AG09319 (cell line): ENCODE results near the gene PHC1.

Source experiments
- DNase-seq: peaks from one replicate; pipeline ENCODE4 v3.0.0-alpha.2; 2010; ENCODE audit warnings: low read depth; ENCODE audit errors: extremely low read depth
- TF ChIP-seq, protein P1 (sequence below): IDR thresholded peaks from 2 replicates; pipeline ENCODE4 v1.5.1; 2011; ENCODE audit warnings: low read depth, mild to moderate bottlenecking, inconsistent platforms, low read length, moderate library complexity

Gene PHC1

DNA sequence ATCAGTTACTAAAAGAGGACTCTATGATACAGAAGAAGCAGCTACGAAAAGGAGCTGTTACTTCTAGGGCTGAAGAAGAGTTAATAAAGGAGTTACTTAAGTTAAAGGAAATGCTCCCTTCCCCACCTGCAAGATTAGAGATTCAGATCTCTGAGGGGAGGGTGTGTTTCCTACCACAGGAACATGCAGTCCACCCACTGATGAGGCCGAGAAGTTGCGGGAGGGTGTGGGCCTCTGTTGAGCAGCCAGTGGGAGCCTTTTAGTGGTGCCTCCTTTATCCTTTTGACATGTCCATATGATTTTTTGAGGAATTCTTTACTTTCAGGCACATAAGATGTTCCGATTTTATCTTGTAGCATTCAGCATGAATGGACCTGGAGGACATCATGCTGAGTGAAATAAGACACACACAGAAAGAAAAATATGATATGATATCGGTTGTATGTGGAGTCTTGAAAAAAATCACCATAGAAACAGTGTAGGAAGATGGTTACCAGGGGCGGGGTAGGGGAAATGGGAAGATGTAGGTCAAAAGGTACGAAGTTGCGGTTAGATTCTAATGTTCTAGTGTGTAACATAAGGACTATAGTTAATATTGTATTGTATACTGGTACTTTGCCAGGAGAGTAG lies 39.6 kb downstream of the PHC1 start:
- DNase-seq = no peak
- TF ChIP-seq, protein P1, sequence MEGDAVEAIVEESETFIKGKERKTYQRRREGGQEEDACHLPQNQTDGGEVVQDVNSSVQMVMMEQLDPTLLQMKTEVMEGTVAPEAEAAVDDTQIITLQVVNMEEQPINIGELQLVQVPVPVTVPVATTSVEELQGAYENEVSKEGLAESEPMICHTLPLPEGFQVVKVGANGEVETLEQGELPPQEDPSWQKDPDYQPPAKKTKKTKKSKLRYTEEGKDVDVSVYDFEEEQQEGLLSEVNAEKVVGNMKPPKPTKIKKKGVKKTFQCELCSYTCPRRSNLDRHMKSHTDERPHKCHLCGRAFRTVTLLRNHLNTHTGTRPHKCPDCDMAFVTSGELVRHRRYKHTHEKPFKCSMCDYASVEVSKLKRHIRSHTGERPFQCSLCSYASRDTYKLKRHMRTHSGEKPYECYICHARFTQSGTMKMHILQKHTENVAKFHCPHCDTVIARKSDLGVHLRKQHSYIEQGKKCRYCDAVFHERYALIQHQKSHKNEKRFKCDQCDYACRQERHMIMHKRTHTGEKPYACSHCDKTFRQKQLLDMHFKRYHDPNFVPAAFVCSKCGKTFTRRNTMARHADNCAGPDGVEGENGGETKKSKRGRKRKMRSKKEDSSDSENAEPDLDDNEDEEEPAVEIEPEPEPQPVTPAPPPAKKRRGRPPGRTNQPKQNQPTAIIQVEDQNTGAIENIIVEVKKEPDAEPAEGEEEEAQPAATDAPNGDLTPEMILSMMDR = no peak

DNA sequence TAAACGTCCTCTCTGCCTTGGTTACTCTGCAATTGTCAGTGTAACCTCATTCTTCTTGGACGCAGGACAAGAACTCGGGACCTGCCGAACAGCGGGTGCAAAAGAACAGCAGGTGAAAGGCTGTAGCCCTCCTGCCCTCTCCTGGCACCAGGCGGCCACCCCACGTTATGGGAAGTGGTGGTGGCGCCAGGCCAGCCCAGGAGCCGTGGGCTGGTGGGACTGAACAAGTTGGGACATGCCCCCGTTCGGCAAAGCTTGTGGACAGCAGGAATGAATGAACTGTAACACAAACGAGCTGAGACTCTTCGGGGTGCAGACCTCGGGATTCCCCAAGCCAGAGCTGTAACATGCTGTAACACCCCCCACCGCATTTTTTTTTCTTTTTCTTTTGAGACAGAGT lies 41.8 kb downstream of the PHC1 start:
- TF ChIP-seq, protein P1 = no peak
- no peak for DNase-seq

DNA sequence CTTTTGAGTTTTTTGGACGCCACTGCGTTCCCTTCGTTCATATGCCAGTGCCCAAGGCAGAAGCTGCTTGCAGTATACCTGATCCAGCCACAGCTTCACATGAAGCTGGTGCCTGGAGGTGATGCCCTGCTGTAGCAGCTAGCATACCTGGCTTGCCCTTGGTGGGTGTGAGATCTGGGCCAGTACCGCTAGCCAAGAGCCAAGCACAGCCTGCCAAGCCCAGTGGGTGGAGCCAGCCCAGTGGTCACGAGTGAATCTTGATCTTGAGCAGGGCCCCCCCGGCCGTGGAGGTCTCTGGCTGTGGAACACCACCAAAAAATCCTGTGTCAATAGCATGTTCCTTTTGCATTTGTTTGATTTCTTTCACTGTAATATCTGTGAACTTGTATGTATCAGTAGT lies 42.5 kb downstream of the PHC1 start:
- TF ChIP-seq, protein P1 = no peak
- no peak for DNase-seq

DNA sequence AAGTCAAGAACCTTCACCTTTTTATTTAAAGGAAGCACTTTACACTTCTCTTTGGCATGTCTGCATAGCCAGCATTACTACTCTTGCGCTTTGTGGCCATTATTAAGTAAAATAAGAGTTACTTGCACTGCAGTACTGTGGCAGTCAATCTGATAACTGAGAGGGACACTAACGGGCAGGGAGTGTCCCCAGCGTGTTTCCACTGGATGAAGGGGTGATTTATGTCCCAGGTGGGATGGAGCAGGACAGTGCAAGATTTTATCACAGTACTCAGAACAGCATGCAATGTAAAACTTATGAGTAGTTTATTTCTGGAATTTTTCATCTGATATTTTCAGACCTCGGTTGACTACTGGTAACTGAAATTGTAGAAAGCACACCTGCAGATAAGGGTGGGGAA lies 43.3 kb downstream of the PHC1 start:
- no peak for DNase-seq
- TF ChIP-seq, protein P1 = no peak

DNA sequence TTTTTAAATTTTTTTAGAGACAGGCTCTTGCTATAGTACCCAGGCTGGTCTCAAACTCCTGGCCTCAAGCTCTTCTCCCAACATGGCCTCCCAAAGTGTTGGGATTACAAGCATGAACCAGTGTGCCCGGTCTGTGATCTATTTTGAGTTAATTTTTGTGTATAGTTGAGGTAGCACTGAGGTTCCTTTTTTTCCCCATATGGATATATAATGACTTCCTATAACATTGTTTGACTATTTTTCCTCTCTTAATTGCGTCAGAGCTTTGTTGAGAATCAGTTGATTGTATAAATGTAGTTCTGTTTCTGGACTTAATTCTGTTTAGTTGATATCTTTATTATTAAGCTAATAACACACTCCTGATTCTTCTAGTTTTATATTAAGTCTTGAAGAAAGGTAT lies 43.8 kb downstream of the PHC1 start:
- no peak for DNase-seq

DNA sequence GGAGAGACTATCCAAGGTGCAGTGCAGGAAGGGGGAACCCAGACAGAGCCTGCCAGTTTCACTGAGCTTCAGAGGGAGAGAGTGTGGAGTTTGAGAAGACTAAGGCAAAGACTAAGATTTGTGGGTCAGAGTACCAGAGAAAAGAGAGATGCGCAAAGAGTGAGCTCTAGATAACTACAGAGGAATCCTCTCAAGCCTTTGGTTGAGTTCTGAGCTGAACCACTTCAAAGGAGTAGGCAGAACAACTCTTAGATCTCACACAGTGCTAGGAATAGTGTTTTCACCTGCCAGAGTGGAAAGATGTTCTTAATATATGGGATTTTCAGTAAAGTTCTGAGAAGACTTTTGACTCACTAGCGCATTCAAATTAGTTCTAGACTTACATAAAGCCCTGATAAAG lies 45.9 kb downstream of the PHC1 start:
- TF ChIP-seq, protein P1 = no peak
- DNase-seq = no peak

More for the DNA sequence above, 43.8 kb downstream of the PHC1 start:
- TF ChIP-seq, protein P1 = no peak

DNA sequence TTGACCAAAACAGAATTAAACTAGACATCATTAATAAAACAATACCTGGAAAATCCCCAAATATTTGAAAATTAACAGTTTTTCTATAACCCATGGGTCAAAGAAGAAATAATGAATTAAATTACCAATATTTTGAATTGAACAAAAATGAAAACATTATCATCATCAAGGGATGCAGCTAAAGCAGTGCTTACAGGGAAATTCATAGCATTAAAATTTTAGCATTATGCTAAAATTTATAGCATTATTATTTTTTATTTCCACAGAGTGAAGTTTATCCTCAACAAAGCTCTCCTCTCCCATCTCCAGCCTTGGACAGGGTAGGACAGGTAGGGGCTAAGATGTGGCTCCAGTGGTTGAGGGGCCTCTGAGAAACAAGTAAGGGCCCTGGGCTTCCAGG lies 54.5 kb downstream of the PHC1 start:
- TF ChIP-seq, protein P1 = no peak

More for the DNA sequence above, 54.5 kb downstream of the PHC1 start:
- no peak for DNase-seq
